Activated CD4-positive, alpha-beta T cell treated with anti-CD3 and anti-CD28 coated beads for 36 hours (primary cell): Measurements from ENCODE around the gene SAMD1. TPM values are rescaled to one million over a fixed set of nuclear protein-coding genes. Genes with fewer than 3 reads are reported as not detected.

Source experiments
- ATAC-seq: fragments of 200-7000 bp; cut with Tn5 transposase; one replicate; pipeline ENCODE4 v1.10.0; 2021; ENCODE audit warnings: mild to moderate bottlenecking, moderate library complexity
- CTCF ChIA-PET: fragments of 350-600 bp; sonication (Branson Sonifier 250); formaldehyde crosslinking; loops from one replicate; lab custom pipeline; 2021; ENCODE audit warnings: antibody characterized with exemption; lab: Charles Lee
- POLR2A ChIA-PET: fragments of 350-600 bp; sonication (Branson Sonifier 250); formaldehyde crosslinking; loops from one replicate; lab custom pipeline; 2021; ENCODE audit warnings: antibody characterized with exemption, inconsistent platforms; lab: Charles Lee
- DNase-seq: peaks from one replicate; pipeline ENCODE4 v3.0.0-alpha.2; 2020
- H3K27ac Mint-ChIP-seq: one replicate; pipeline ENCODE4 v1.8.0; 2021; ENCODE audit warnings: mixed read lengths
- H3K27me3 Mint-ChIP-seq: one replicate; pipeline ENCODE4 v1.8.0; 2021; ENCODE audit warnings: mixed read lengths
- H3K36me3 Mint-ChIP-seq: one replicate; pipeline ENCODE4 v1.8.0; 2021; ENCODE audit warnings: low read depth, mixed read lengths
- H3K4me1 Mint-ChIP-seq: one replicate; pipeline ENCODE4 v1.8.0; 2021; ENCODE audit warnings: mixed read lengths
- H3K4me3 Mint-ChIP-seq: one replicate; pipeline ENCODE4 v1.8.0; 2021; ENCODE audit warnings: mild to moderate bottlenecking, moderate library complexity, mixed read lengths
- H3K9me3 Mint-ChIP-seq: one replicate; pipeline ENCODE4 v1.8.0; 2021; ENCODE audit warnings: low read depth, mixed read lengths
- intact Hi-C, 2 experiments: fragments of 100-400 bp; cut with DNase I in 1 of 2; cut with micrococcal nuclease in 1 of 2; formaldehyde crosslinking; loops; one replicate each; pipeline versions ENCODE4 v1.14.2 to v1.15.1; 2022 to 2024; cut with DNase I, micrococcal nuclease
- total RNA-seq, 2 experiments: library from RNA; stranded (reverse); gene quantifications; one replicate each; pipeline ENCODE4 v1.2.3, GENCODE V29; 2021

Gene SAMD1
- total RNA-seq, 2 experiments from 2014 or later, result 72.9 to 73.8 TPM

- H3K9me3 Mint-ChIP-seq, result no peaks in the 10 kb centered on the region
- ChIA-PET POLR2A (interaction anchor here (0.7 to 1.0 kb wide), 2 partner anchors 10 to 171 kb away, joined by 3 read pairs; no protein-coding TSS in a partner anchor), CTCF (interaction anchor here (0.5 to 4.8 kb wide), 25 partner anchors 8 to 878 kb away, joined by 3 to 49 read pairs (median 4); partner anchors contain the start of genes ASF1B, IL27RA and MISP3)
- H3K4me3 Mint-ChIP-seq, result peak overlapping the region; percentile 50
- peak; percentile 59 for ATAC-seq
- no peaks in the 10 kb centered on the region for H3K36me3 Mint-ChIP-seq
- H3K27me3 Mint-ChIP-seq, result peaks cover 31% of the 10 kb centered on the region
- no peak overlapping the region for H3K27ac Mint-ChIP-seq
- intact Hi-C loops, result loop anchor here in 1 of 2 experiments (5.0 kb wide), 1 partner anchor 177 kb away; no protein-coding TSS in a partner anchor
- H3K4me1 Mint-ChIP-seq, result peaks cover 16% of the 10 kb centered on the region
- DNase-seq, result peak; percentile 77
Measured at GRCh38 chr19:14059093-14059480, 31.5 kb downstream of the SAMD1 start.

GRCh38 chr19:14058182-14059092 is 32.1 kb downstream of the SAMD1 start:
- intact Hi-C loops, result loop anchor here in 1 of 2 experiments (5.0 kb wide), 1 partner anchor 176 kb away; no protein-coding TSS in a partner anchor
- Mint-ChIP-seq H3K36me3 (no peaks in the 10 kb centered on the region), H3K27ac (no peak overlapping the region), H3K9me3 (no peaks in the 10 kb centered on the region), H3K4me1 (peaks cover 16% of the 10 kb centered on the region), H3K27me3 (peaks cover 31% of the 10 kb centered on the region), H3K4me3 (peak overlapping the region; percentile 50)
- ChIA-PET POLR2A (interaction anchor here (0.7 to 1.0 kb wide), 2 partner anchors 9 to 171 kb away, joined by 3 read pairs; no protein-coding TSS in a partner anchor), CTCF (interaction anchor here (0.6 to 4.8 kb wide), 18 partner anchors 8 to 310 kb away, joined by 3 to 49 read pairs (median 4); partner anchors contain the start of genes ASF1B, IL27RA and MISP3)
- no peak for DNase-seq
- ATAC-seq, result no peak

- intact Hi-C loops, result loop anchor here in 1 of 2 experiments (5.0 kb wide), 1 partner anchor 175 kb away; no protein-coding TSS in a partner anchor
- peaks cover 16% of the 10 kb centered on the region for H3K4me1 Mint-ChIP-seq
- peaks cover 31% of the 10 kb centered on the region for H3K27me3 Mint-ChIP-seq
- ATAC-seq (no peak), DNase-seq (no peak)
- H3K36me3 Mint-ChIP-seq, result peaks cover 13% of the 10 kb centered on the region
- CTCF ChIA-PET, result interaction anchor here (1.8 to 4.8 kb wide), 4 partner anchors 9 to 177 kb away, joined by 4 to 35 read pairs (median 8); partner anchors contain the start of genes IL27RA and MISP3
- H3K27ac Mint-ChIP-seq, result no peak overlapping the region
- H3K9me3 Mint-ChIP-seq, result peaks cover 4% of the 10 kb centered on the region
- H3K4me3 Mint-ChIP-seq, result no peak overlapping the region
- POLR2A ChIA-PET, result interaction anchor here (0.7 kb wide), 1 partner anchor 223 kb away, joined by 3 read pairs; no protein-coding TSS in a partner anchor
Measured at GRCh38 chr19:14056741-14057356, 33.7 kb downstream of the SAMD1 start.

GRCh38 chr19:14056069-14056666 is 34.4 kb downstream of the SAMD1 start:
- Mint-ChIP-seq H3K9me3 (peaks cover 4% of the 10 kb centered on the region), H3K4me3 (no peak overlapping the region), H3K36me3 (peaks cover 17% of the 10 kb centered on the region), H3K27ac (no peak overlapping the region), H3K4me1 (peaks cover 16% of the 10 kb centered on the region), H3K27me3 (peaks cover 27% of the 10 kb centered on the region)
- ChIA-PET POLR2A (interaction anchor here (0.6 kb wide), 1 partner anchor 132 kb away, joined by 3 read pairs; no protein-coding TSS in a partner anchor), CTCF (interaction anchor here (0.5 to 2.8 kb wide), 4 partner anchors 10 to 177 kb away, joined by 3 to 9 read pairs (median 5); partner anchors contain the start of genes IL27RA and MISP3)
- DNase-seq (no peak), ATAC-seq (no peak)
- intact Hi-C loops, result loop anchor here in 1 of 2 experiments (5.0 kb wide), 1 partner anchor 174 kb away; no protein-coding TSS in a partner anchor

GRCh38 chr19:14055396-14055795 is 35.2 kb downstream of the SAMD1 start:
- Mint-ChIP-seq H3K4me1 (peaks cover 16% of the 10 kb centered on the region), H3K36me3 (peaks cover 24% of the 10 kb centered on the region), H3K4me3 (no peak overlapping the region), H3K27me3 (peaks cover 25% of the 10 kb centered on the region), H3K27ac (no peak overlapping the region), H3K9me3 (peaks cover 4% of the 10 kb centered on the region)
- CTCF ChIA-PET, result interaction anchor here (2.8 kb wide), 1 partner anchor 23 kb away, joined by 6 read pairs; the partner anchor contains the start of gene IL27RA
- intact Hi-C loops, result loop anchor here in 1 of 2 experiments (5.0 kb wide), 1 partner anchor 173 kb away; no protein-coding TSS in a partner anchor
- ATAC-seq (no peak), DNase-seq (no peak)
- POLR2A ChIA-PET, result interaction anchor here (0.6 kb wide), 1 partner anchor 131 kb away, joined by 3 read pairs; no protein-coding TSS in a partner anchor

- Mint-ChIP-seq H3K4me1 (peaks cover 16% of the 10 kb centered on the region), H3K27ac (no peak overlapping the region), H3K9me3 (peaks cover 4% of the 10 kb centered on the region), H3K4me3 (no peak overlapping the region), H3K36me3 (peaks cover 30% of the 10 kb centered on the region), H3K27me3 (peaks cover 19% of the 10 kb centered on the region)
- ATAC-seq (no peak), DNase-seq (no peak)
- CTCF ChIA-PET, result no interaction called here
- intact Hi-C loops, result loop anchor here in 1 of 2 experiments (5.0 kb wide), 1 partner anchor 172 kb away; no protein-coding TSS in a partner anchor
- POLR2A ChIA-PET, result no interaction called here
Measured at GRCh38 chr19:14054721-14055120, 35.8 kb downstream of the SAMD1 start.

- Mint-ChIP-seq H3K27ac (no peak overlapping the region), H3K36me3 (peaks cover 31% of the 10 kb centered on the region), H3K4me3 (no peak overlapping the region), H3K4me1 (peaks cover 16% of the 10 kb centered on the region), H3K9me3 (peaks cover 4% of the 10 kb centered on the region), H3K27me3 (peaks cover 17% of the 10 kb centered on the region)
- POLR2A ChIA-PET, result no interaction called here
- no peak for DNase-seq
- intact Hi-C loops, result no loop called here
- ATAC-seq, result no peak
- CTCF ChIA-PET, result no interaction called here
Measured at GRCh38 chr19:14054099-14054498, 36.5 kb downstream of the SAMD1 start.

GRCh38 chr19:14053500-14053899 is 37.1 kb downstream of the SAMD1 start:
- intact Hi-C loops, result no loop called here
- POLR2A ChIA-PET, result no interaction called here
- CTCF ChIA-PET, result interaction anchor here (0.6 to 1.4 kb wide), 4 partner anchors 11 to 172 kb away, joined by 3 to 6 read pairs (median 3); no protein-coding TSS in a partner anchor
- peaks cover 4% of the 10 kb centered on the region for H3K9me3 Mint-ChIP-seq
- H3K4me1 Mint-ChIP-seq, result peaks cover 10% of the 10 kb centered on the region
- DNase-seq, result no peak
- no peak overlapping the region for H3K4me3 Mint-ChIP-seq
- H3K36me3 Mint-ChIP-seq, result peaks cover 37% of the 10 kb centered on the region
- no peak overlapping the region for H3K27ac Mint-ChIP-seq
- ATAC-seq, result no peak
- peaks cover 11% of the 10 kb centered on the region for H3K27me3 Mint-ChIP-seq

GRCh38 chr19:14053032-14053431 is 37.5 kb downstream of the SAMD1 start:
- Mint-ChIP-seq H3K36me3 (peaks cover 41% of the 10 kb centered on the region), H3K9me3 (peaks cover 4% of the 10 kb centered on the region), H3K4me1 (peaks cover 9% of the 10 kb centered on the region), H3K27me3 (peaks cover 6% of the 10 kb centered on the region), H3K4me3 (no peak overlapping the region), H3K27ac (no peak overlapping the region)
- DNase-seq (no peak), ATAC-seq (no peak)
- ChIA-PET POLR2A (no interaction called here), CTCF (interaction anchor here (0.6 to 1.4 kb wide), 5 partner anchors 8 to 171 kb away, joined by 3 to 6 read pairs (median 3); no protein-coding TSS in a partner anchor)
- intact Hi-C loops, result no loop called here

- Mint-ChIP-seq H3K4me3 (no peak overlapping the region), H3K36me3 (peaks cover 41% of the 10 kb centered on the region), H3K4me1 (peaks cover 4% of the 10 kb centered on the region), H3K9me3 (peaks cover 4% of the 10 kb centered on the region), H3K27ac (no peak overlapping the region), H3K27me3 (peaks cover 4% of the 10 kb centered on the region)
- intact Hi-C loops, result no loop called here
- ATAC-seq (no peak), DNase-seq (no peak)
- ChIA-PET POLR2A (no interaction called here), CTCF (interaction anchor here (0.5 to 1.4 kb wide), 6 partner anchors 9 to 171 kb away, joined by 3 to 6 read pairs (median 3); partner anchors contain the start of gene DCAF15)
Measured at GRCh38 chr19:14052470-14052869, 38.1 kb downstream of the SAMD1 start.
